Lower lobe of right lung (tissue), 2 donors: Measurements from ENCODE around the gene CEP104. TPM values are rescaled to one million over a fixed set of nuclear protein-coding genes. Genes with fewer than 3 reads are reported as not detected.
A peak's percentile ranks its signal among the peaks of the same experiment; 100 is the strongest.

Source experiments
- ATAC-seq, 2 donors: fragments of 200-7000 bp; cut with Tn5 transposase; one replicate each; pipeline ENCODE4 v1.9.1; 2020 to 2022; ENCODE audit warnings: mild to moderate bottlenecking in 2 of 2, moderate library complexity in 2 of 2
- DNase-seq: peaks from one replicate; pipeline ENCODE4 v3.0.0-alpha.2; 2020
- H3K27ac ChIP-seq: fragments of 200-600 bp; one replicate; pipeline ENCODE4 v1.8.0; 2022
- H3K27me3 ChIP-seq: fragments of 200-600 bp; one replicate; pipeline ENCODE4 v1.8.0; 2022; ENCODE audit warnings: low read depth
- H3K36me3 ChIP-seq: fragments of 200-600 bp; one replicate; pipeline ENCODE4 v1.8.0; 2022; ENCODE audit warnings: mild to moderate bottlenecking
- H3K4me1 ChIP-seq: fragments of 200-600 bp; one replicate; pipeline ENCODE4 v1.8.0; 2022
- H3K4me3 ChIP-seq: fragments of 200-600 bp; one replicate; pipeline ENCODE4 v1.8.0; 2022; ENCODE audit warnings: mild to moderate bottlenecking
- H3K9me3 ChIP-seq: fragments of 200-600 bp; one replicate; pipeline ENCODE4 v1.8.0; 2022
- CTCF ChIP-seq: fragments of 200-600 bp; IDR thresholded peaks from one replicate; pipeline ENCODE4 v1.8.0; 2022; ENCODE audit warnings: antibody characterized with exemption, mild to moderate bottlenecking
- intact Hi-C: fragments of 100-400 bp; cut with DNase I; formaldehyde crosslinking; loops from one replicate; pipeline ENCODE4 v1.11.0; 2022
- total RNA-seq: library from RNA; stranded (reverse); fragmentation: NEBNext Ultra II Directional; extraction: Animal tissue kit (Norgen Biotek cat#: 25700); gene quantifications from one replicate; pipeline ENCODE4 v1.2.1, GENCODE V29; 2021
- donor health status: DM: no; HTN: yes; CAD: no; lungs with severe emphysema.

Gene CEP104
- total RNA-seq, 1 donor from 2014 or later: 53.9 TPM

GRCh38 chr1:3895951-3896325 is 38.9 kb upstream of the CEP104 start:
- ATAC-seq (no peak), DNase-seq (peak; percentile 14)
- H3K36me3 ChIP-seq: peaks cover 11% of the 10 kb centered on the region
- intact Hi-C loops: no loop called here
- H3K27me3 ChIP-seq: no peaks in the 10 kb centered on the region
- H3K27ac ChIP-seq: no peak overlapping the region
- H3K4me3 ChIP-seq: no peak overlapping the region
- peaks cover 6% of the 10 kb centered on the region for H3K9me3 ChIP-seq
- no peak for TF ChIP-seq CTCF
- peaks cover 8% of the 10 kb centered on the region for H3K4me1 ChIP-seq

- intact Hi-C loops: no loop called here
- ATAC-seq (no peak), DNase-seq (peak; percentile 17)
- Histone ChIP-seq H3K36me3 (peaks cover 16% of the 10 kb centered on the region), H3K9me3 (peaks cover 6% of the 10 kb centered on the region), H3K27me3 (no peaks in the 10 kb centered on the region), H3K4me1 (peaks cover 10% of the 10 kb centered on the region), H3K27ac (no peak overlapping the region), H3K4me3 (no peak overlapping the region)
- no peak for TF ChIP-seq CTCF
Measured at GRCh38 chr1:3895279-3895950, 38.4 kb upstream of the CEP104 start.

- peaks cover 6% of the 10 kb centered on the region for H3K9me3 ChIP-seq
- peaks cover 14% of the 10 kb centered on the region for H3K4me1 ChIP-seq
- ATAC-seq (no peak), DNase-seq (peak; percentile 42)
- peaks cover 23% of the 10 kb centered on the region for H3K36me3 ChIP-seq
- intact Hi-C loops: no loop called here
- H3K27ac ChIP-seq: no peak overlapping the region
- H3K4me3 ChIP-seq: no peak overlapping the region
- H3K27me3 ChIP-seq: no peaks in the 10 kb centered on the region
- TF ChIP-seq CTCF: no peak
Measured at GRCh38 chr1:3894626-3895278, 37.7 kb upstream of the CEP104 start.

- intact Hi-C loops: no loop called here
- no peak for TF ChIP-seq CTCF
- ATAC-seq: no peak
- Histone ChIP-seq H3K27ac (no peak overlapping the region), H3K27me3 (no peaks in the 10 kb centered on the region), H3K4me3 (no peak overlapping the region), H3K4me1 (peaks cover 6% of the 10 kb centered on the region), H3K36me3 (peaks cover 38% of the 10 kb centered on the region), H3K9me3 (peaks cover 6% of the 10 kb centered on the region)
- no peak for DNase-seq
Measured at GRCh38 chr1:3893190-3893589, 36.2 kb upstream of the CEP104 start.

- Histone ChIP-seq H3K4me3 (no peak overlapping the region), H3K4me1 (peaks cover 6% of the 10 kb centered on the region), H3K27me3 (no peaks in the 10 kb centered on the region), H3K9me3 (peaks cover 2% of the 10 kb centered on the region), H3K36me3 (peaks cover 43% of the 10 kb centered on the region), H3K27ac (no peak overlapping the region)
- no peak for TF ChIP-seq CTCF
- ATAC-seq (peak; percentile 63), DNase-seq (peak; percentile 69)
- intact Hi-C loops: no loop called here
Measured at GRCh38 chr1:3892748-3893147, 35.7 kb upstream of the CEP104 start.
